A673 (cell line): Measurements from ENCODE around the gene CAV3. TPM values are rescaled to one million over a fixed set of nuclear protein-coding genes. Genes with fewer than 3 reads are reported as not detected.

Experiments used
- BruUV-seq: library from RNA; stranded (reverse); fragments of 400-500 nt; replicated peaks from 2 replicates; lab custom pipeline; 2021; lab: Mats Ljungman, UMichigan
- CTCF ChIA-PET: fragments of 300-600 bp; sonication (Branson Sonifier 250); formaldehyde crosslinking; loops from one replicate; lab custom pipeline; 2022; ENCODE audit warnings: antibody characterized with exemption; lab: Charles Lee
- POLR2A ChIA-PET: fragments of 300-600 bp; sonication (Branson Sonifier 250); formaldehyde crosslinking; loops from one replicate; lab custom pipeline; 2022; ENCODE audit warnings: antibody characterized with exemption; ENCODE audit not compliant: low non-redundant PET; lab: Charles Lee
- DNase-seq: peaks from one replicate; pipeline ENCODE4 v3.0.0-alpha.2; 2015; ENCODE audit warnings: low spot score
- H3K27ac ChIP-seq: fragments of 200-600 bp; sonication (generic); 2 replicates; pipeline ENCODE4 v1.5.1; 2016; ENCODE audit warnings: mixed run types, low read depth, mild to moderate bottlenecking, mixed read lengths, antibody characterized with exemption, low read length; ENCODE audit not compliant: poor library complexity, severe bottlenecking
- H3K27me3 ChIP-seq: fragments of 200-600 bp; sonication (generic); replicated peaks from 2 replicates; pipeline ENCODE4 v1.6.1; 2017; ENCODE audit warnings: mixed run types, low read depth, mild to moderate bottlenecking, mixed read lengths, antibody characterized with exemption, low read length; ENCODE audit not compliant: insufficient read depth, poor library complexity
- H3K36me3 ChIP-seq: fragments of 200-600 bp; sonication (generic); 2 replicates; pipeline ENCODE4 v1.6.1; 2016; ENCODE audit warnings: mixed run types, mild to moderate bottlenecking, mixed read lengths, antibody characterized with exemption, low read length; ENCODE audit not compliant: insufficient read depth, poor library complexity, severe bottlenecking
- H3K4me1 ChIP-seq: fragments of 200-600 bp; sonication (generic); 2 replicates; pipeline ENCODE4 v1.6.1; 2017; ENCODE audit warnings: mixed run types, mild to moderate bottlenecking, mixed read lengths, antibody characterized with exemption, low read length; ENCODE audit not compliant: insufficient read depth, poor library complexity, severe bottlenecking
- H3K4me3 ChIP-seq: fragments of 200-600 bp; sonication (generic); 2 replicates; pipeline ENCODE4 v1.5.1; 2016; ENCODE audit warnings: low read depth, mixed run types, mild to moderate bottlenecking, mixed read lengths, low read length; ENCODE audit not compliant: poor library complexity, severe bottlenecking
- H3K9me3 ChIP-seq: fragments of 200-600 bp; sonication (generic); 2 replicates; pipeline ENCODE4 v1.6.1; 2016; ENCODE audit warnings: mixed run types, low read depth, mild to moderate bottlenecking, mixed read lengths, antibody characterized with exemption, low read length; ENCODE audit not compliant: poor library complexity, severe bottlenecking
- EZH2 ChIP-seq: fragments of 200-600 bp; sonication (generic); IDR thresholded peaks from 2 replicates; pipeline ENCODE4 v1.6.1; 2017; ENCODE audit warnings: borderline replicate concordance, low read depth, mild to moderate bottlenecking, mixed read lengths, antibody characterized with exemption, low read length; ENCODE audit not compliant: poor library complexity, severe bottlenecking
- intact Hi-C: fragments of 100-400 bp; cut with micrococcal nuclease; formaldehyde crosslinking; loops from one replicate; pipeline ENCODE4 v1.10.0; 2022; ENCODE audit not compliant: unreplicated experiment
- total RNA-seq: library from RNA; stranded (reverse); gene quantifications from 2 replicates; pipeline ENCODE4 v1.2.3, GENCODE V29; 2021
- TF ChIP-seq, protein P1 (sequence below): fragments of 300-800, 200-600 bp; sonication (generic); conservative IDR thresholded peaks from 2 replicates; pipeline ENCODE4 v1.5.1; 2017; ENCODE audit warnings: low read depth, mild to moderate bottlenecking, antibody characterized with exemption, low read length, moderate library complexity, mixed read lengths

CAV3 gene
- total RNA-seq, 1 experiment from 2014 or later, result not detected

DNA sequence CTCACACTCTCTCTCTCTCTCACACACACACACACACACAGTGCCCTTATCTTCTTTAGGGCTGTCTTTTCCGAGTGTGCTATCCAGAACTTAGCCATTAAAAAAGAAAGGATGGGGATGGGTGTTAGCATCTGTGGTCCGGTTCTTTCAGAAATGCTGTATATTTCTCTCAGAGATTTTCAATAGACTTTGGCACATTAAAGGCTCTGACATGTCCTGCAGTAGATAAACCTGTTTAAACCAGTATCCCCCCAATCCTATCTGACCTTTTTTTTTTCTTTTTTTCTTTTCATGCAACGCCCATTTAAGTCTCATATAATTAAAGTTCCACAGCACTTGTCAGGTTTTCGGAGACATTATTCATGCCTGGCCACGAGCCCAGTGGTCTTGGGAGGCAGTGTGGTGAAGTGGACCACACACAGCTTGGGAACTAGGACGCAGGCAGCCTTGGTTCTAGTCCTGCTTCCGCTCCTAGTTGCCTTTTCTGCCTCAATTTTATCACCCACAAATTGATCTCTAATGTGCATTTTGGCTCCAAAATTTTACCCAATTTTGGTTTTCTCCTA is 13.3 kb downstream of the CAV3 start:
- DNase-seq, result no peak
- POLR2A ChIA-PET, result no interaction called here

DNA sequence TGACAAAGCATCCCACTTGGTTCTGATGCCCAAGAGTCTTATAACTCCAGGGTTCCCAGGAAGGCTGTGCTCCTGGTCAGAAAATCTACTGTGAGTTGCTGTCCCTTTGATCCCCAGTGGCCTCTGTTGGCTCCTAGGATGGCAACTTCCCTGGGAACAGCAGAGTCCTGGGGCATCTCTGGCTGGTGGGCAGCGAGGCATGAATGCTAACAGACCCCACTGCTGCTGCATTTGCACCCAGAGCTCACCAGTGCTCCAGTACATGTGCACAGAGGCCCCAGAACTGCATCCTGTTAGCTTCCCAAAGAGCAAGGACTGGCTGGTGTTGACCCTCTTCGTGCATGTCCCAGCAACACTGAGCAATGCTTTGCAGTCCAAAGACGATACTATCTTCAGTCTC is 15.7 kb downstream of the CAV3 start:
- intact Hi-C loops, result no loop called here
- H3K4me3 ChIP-seq, result no peak overlapping the region
- no peaks in the 10 kb centered on the region for H3K27me3 ChIP-seq
- no TSS peak for BruUV-seq
- no peaks in the 10 kb centered on the region for H3K36me3 ChIP-seq
- no peak for TF ChIP-seq EZH2
- TF ChIP-seq, protein P1, sequence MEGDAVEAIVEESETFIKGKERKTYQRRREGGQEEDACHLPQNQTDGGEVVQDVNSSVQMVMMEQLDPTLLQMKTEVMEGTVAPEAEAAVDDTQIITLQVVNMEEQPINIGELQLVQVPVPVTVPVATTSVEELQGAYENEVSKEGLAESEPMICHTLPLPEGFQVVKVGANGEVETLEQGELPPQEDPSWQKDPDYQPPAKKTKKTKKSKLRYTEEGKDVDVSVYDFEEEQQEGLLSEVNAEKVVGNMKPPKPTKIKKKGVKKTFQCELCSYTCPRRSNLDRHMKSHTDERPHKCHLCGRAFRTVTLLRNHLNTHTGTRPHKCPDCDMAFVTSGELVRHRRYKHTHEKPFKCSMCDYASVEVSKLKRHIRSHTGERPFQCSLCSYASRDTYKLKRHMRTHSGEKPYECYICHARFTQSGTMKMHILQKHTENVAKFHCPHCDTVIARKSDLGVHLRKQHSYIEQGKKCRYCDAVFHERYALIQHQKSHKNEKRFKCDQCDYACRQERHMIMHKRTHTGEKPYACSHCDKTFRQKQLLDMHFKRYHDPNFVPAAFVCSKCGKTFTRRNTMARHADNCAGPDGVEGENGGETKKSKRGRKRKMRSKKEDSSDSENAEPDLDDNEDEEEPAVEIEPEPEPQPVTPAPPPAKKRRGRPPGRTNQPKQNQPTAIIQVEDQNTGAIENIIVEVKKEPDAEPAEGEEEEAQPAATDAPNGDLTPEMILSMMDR, result no peak
- no peak for DNase-seq
- no peak overlapping the region for H3K27ac ChIP-seq
- H3K9me3 ChIP-seq, result no peaks in the 10 kb centered on the region
- CTCF ChIA-PET, result no interaction called here
- POLR2A ChIA-PET, result no interaction called here
- H3K4me1 ChIP-seq, result no peaks in the 10 kb centered on the region

More for the DNA sequence above, 13.3 kb downstream of the CAV3 start:
- Histone ChIP-seq H3K4me3 (no peak overlapping the region), H3K36me3 (no peaks in the 10 kb centered on the region), H3K27ac (no peak overlapping the region), H3K4me1 (no peaks in the 10 kb centered on the region), H3K9me3 (no peaks in the 10 kb centered on the region), H3K27me3 (no peaks in the 10 kb centered on the region)
- intact Hi-C loops, result no loop called here
- TF ChIP-seq, protein P1, result no peak
- no peak for TF ChIP-seq EZH2
- no TSS peak for BruUV-seq
- CTCF ChIA-PET, result no interaction called here

DNA sequence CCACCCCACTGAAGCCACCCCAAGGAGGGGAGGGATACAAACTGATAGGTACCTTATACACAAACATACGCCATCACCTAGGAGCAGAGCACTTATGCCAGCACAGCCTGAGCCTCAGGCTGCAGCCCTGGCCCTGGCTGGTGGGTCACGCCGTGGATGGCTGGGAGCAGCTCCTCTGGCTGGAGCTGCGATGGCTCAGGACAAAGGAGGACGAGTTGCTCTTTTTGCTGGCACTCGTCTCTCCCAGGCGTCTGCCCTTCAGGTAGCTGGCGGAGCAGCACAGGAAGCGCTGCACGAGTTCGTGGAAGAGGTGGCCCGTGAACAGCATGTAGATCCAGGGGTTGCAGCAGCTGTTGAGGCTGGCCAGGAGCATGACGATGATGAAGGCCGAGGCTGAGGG is 19.2 kb downstream of the CAV3 start:
- Histone ChIP-seq H3K36me3 (no peaks in the 10 kb centered on the region), H3K4me3 (no peak overlapping the region), H3K27me3 (no peaks in the 10 kb centered on the region), H3K27ac (no peak overlapping the region), H3K4me1 (no peaks in the 10 kb centered on the region), H3K9me3 (no peaks in the 10 kb centered on the region)
- ChIA-PET POLR2A (no interaction called here), CTCF (no interaction called here)
- intact Hi-C loops, result no loop called here
- no TSS peak for BruUV-seq
- no peak for DNase-seq
- TF ChIP-seq, protein P1, result no peak
- no peak for TF ChIP-seq EZH2
